HEK293T (cell line): ENCODE results near the gene RXFP3.

Experiments used
- CTCF ChIA-PET: fragments of 350-600 bp; formaldehyde crosslinking; extraction: SDS; loops from one replicate; lab custom pipeline; 2021; ENCODE audit warnings: antibody characterized with exemption, inconsistent platforms; lab: Yijun Ruan, JAX
- POLR2A ChIA-PET: fragments of 350-600 bp; formaldehyde crosslinking; extraction: SDS; loops from one replicate; lab custom pipeline; 2020; ENCODE audit warnings: antibody characterized with exemption, inconsistent platforms; lab: Yijun Ruan, JAX
- DNase-seq: peaks from one replicate; pipeline ENCODE4 v3.0.0; 2012; ENCODE audit warnings: mixed read lengths; ENCODE audit errors: extremely low spot score
- ARNT ChIP-seq: fragments of 450-650 bp; IDR thresholded peaks from 2 replicates; pipeline ENCODE4 v1.6.1; 2017; ENCODE audit warnings: mild to moderate bottlenecking
- BHLHE40 ChIP-seq: fragments of 450-650 bp; IDR thresholded peaks from 2 replicates; pipeline ENCODE4 v1.6.1; 2016; ENCODE audit warnings: mild to moderate bottlenecking, moderate library complexity, borderline replicate concordance
- CTBP1 ChIP-seq: fragments of 450-650 bp; IDR thresholded peaks from 2 replicates; pipeline ENCODE4 v1.6.1; 2016; ENCODE audit warnings: borderline replicate concordance
- ELF4 ChIP-seq: fragments of 450-650 bp; IDR thresholded peaks from 2 replicates; pipeline ENCODE4 v1.6.1; 2017; ENCODE audit warnings: antibody characterized with exemption
- FOXA1 ChIP-seq: fragments of 450-650 bp; IDR thresholded peaks from 2 replicates; pipeline ENCODE4 v1.6.1; 2016; ENCODE audit warnings: mild to moderate bottlenecking
- FOXK2 ChIP-seq: fragments of 450-650 bp; IDR thresholded peaks from 2 replicates; pipeline ENCODE4 v1.6.1; 2016; ENCODE audit warnings: mild to moderate bottlenecking
- FOXM1 ChIP-seq: fragments of 450-650 bp; IDR thresholded peaks from 2 replicates; pipeline ENCODE4 v1.6.1; 2017; ENCODE audit warnings: mild to moderate bottlenecking, borderline replicate concordance
- HDGF ChIP-seq: fragments of 450-650 bp; IDR thresholded peaks from 2 replicates; pipeline ENCODE4 v1.6.1; 2017; ENCODE audit warnings: antibody characterized with exemption, borderline replicate concordance
- L3MBTL2 ChIP-seq: fragments of 450-650 bp; conservative IDR thresholded peaks from 2 replicates; pipeline ENCODE4 v1.6.1; 2016; ENCODE audit warnings: mild to moderate bottlenecking
- LEF1 ChIP-seq: fragments of 450-650 bp; IDR thresholded peaks from 2 replicates; pipeline ENCODE4 v1.6.1; 2017; ENCODE audit warnings: mild to moderate bottlenecking, borderline replicate concordance
- NFRKB ChIP-seq: fragments of 450-650 bp; IDR thresholded peaks from 2 replicates; pipeline ENCODE4 v1.6.1; 2016; ENCODE audit warnings: mild to moderate bottlenecking, moderate library complexity
- SP1 ChIP-seq: fragments of 450-650 bp; IDR thresholded peaks from 2 replicates; pipeline ENCODE4 v1.6.1; 2017
- SUZ12 ChIP-seq: fragments of 450-650 bp; IDR thresholded peaks from 2 replicates; pipeline ENCODE4 v1.6.1; 2016; ENCODE audit warnings: mild to moderate bottlenecking
- TARDBP ChIP-seq: fragments of 450-650 bp; IDR thresholded peaks from 2 replicates; pipeline ENCODE4 v1.6.1; 2016
- ZNF384 ChIP-seq: fragments of 450-650 bp; IDR thresholded peaks from 2 replicates; pipeline ENCODE4 v1.6.1; 2016
- TF ChIP-seq, protein P1 (sequence below): fragments of 450-650 bp; IDR thresholded peaks from 2 replicates; pipeline ENCODE4 v1.6.1; 2016

Gene RXFP3

GRCh38 chr5:33958176-33958575, 22.0 kb downstream of the RXFP3 start:
- no peak for DNase-seq
- CTCF ChIA-PET, result no interaction called here
- TF ChIP-seq TARDBP (no peak), L3MBTL2 (no peak), SP1 (no peak), SUZ12 (no peak), BHLHE40 (no peak), ARNT (no peak), HDGF (no peak), NFRKB (no peak), FOXK2 (no peak), ZNF384 (no peak), FOXA1 (no peak)
- TF ChIP-seq, protein P1, sequence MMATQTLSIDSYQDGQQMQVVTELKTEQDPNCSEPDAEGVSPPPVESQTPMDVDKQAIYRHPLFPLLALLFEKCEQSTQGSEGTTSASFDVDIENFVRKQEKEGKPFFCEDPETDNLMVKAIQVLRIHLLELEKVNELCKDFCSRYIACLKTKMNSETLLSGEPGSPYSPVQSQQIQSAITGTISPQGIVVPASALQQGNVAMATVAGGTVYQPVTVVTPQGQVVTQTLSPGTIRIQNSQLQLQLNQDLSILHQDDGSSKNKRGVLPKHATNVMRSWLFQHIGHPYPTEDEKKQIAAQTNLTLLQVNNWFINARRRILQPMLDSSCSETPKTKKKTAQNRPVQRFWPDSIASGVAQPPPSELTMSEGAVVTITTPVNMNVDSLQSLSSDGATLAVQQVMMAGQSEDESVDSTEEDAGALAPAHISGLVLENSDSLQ, result no peak
- POLR2A ChIA-PET, result no interaction called here

- CTCF ChIA-PET, result no interaction called here
- POLR2A ChIA-PET, result no interaction called here
- DNase-seq, result no peak
- no peak for TF ChIP-seq BHLHE40
- no peak for TF ChIP-seq SUZ12
- no peak for TF ChIP-seq L3MBTL2
- TF ChIP-seq, protein P1, result no peak
- TF ChIP-seq FOXA1, result no peak
- no peak for TF ChIP-seq CTBP1
These were observed 28.0 kb downstream of the RXFP3 start for GRCh38 chr5:33964132-33964700.

DNA sequence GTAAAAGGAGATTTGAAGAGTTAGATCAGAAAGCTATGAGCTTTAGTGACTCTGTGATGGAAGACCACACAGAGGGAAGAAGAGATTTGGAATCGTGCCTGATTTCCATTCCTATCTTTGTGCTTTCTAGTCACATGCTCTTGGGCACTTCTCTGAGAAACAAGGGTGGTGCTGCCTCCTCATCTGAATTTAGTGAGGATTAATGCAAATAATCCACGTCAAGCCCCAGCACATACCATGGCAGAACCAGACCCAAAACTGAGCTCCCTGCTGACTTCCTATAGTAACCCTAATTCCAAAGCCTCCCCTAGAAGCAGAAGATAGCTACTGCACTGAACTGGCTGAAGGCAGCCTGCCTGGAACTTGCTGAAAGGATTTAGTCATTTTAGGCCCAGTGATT, 30.6 kb downstream of the RXFP3 start:
- TF ChIP-seq FOXK2 (no peak), ELF4 (no peak), SUZ12 (no peak), L3MBTL2 (no peak), FOXA1 (no peak), NFRKB (no peak), SP1 (no peak), TARDBP (no peak), ARNT (no peak), FOXM1 (no peak), ZNF384 (no peak), HDGF (no peak)
- TF ChIP-seq, protein P1, result no peak
- no peak for DNase-seq
- ChIA-PET CTCF (no interaction called here), POLR2A (no interaction called here)

GRCh38 chr5:33968211-33969005, 32.2 kb downstream of the RXFP3 start:
- TF ChIP-seq LEF1 (no peak), FOXK2 (no peak), BHLHE40 (no peak), ZNF384 (no peak), NFRKB (no peak), SUZ12 (no peak)
- TF ChIP-seq, protein P1, result no peak

GRCh38 chr5:33969572-33970452, 33.6 kb downstream of the RXFP3 start:
- TF ChIP-seq NFRKB, result no peak
- TF ChIP-seq FOXA1, result no peak
- TF ChIP-seq SUZ12, result no peak
- no peak for TF ChIP-seq TARDBP
- TF ChIP-seq LEF1, result no peak
- TF ChIP-seq ZNF384, result no peak
- no peak for TF ChIP-seq ARNT
- no peak for TF ChIP-seq SP1
- no peak for TF ChIP-seq BHLHE40
- TF ChIP-seq L3MBTL2, result no peak
- no peak for TF ChIP-seq CTBP1
- TF ChIP-seq FOXK2, result no peak
- no peak for TF ChIP-seq HDGF
- TF ChIP-seq FOXM1, result no peak
- no peak for TF ChIP-seq ELF4
- peak; percentile 53 for DNase-seq
- CTCF ChIA-PET, result interaction anchor here (0.5 to 1.5 kb wide), 10 partner anchors 9 to 534 kb away, joined by 3 to 5 read pairs (median 4); no protein-coding TSS in a partner anchor
- POLR2A ChIA-PET, result no interaction called here

More at GRCh38 chr5:33968211-33969005, 32.2 kb downstream of the RXFP3 start:
- ChIA-PET CTCF (interaction anchor here (1.1 to 1.3 kb wide), 2 partner anchors 10 to 379 kb away, joined by 3 to 4 read pairs; no protein-coding TSS in a partner anchor), POLR2A (no interaction called here)
- DNase-seq, result no peak
